NCI-H69 (cell line): ENCODE results near the gene CD9.
"Not testable (repeated sequence)": the region's sequence is repeated elsewhere in the genome, so short reads cannot be mapped to it uniquely, and the experiment has no call there.

Experiments used
- DNase-seq: peaks from one replicate; lab custom pipeline; 2025; lab: John Stamatoyannopoulos, UW

CD9 gene

GRCh38 chr12:6200256-6201212 lies at the start of gene CD9:
CD9 (plus strand) TSS chr12:6200400; CDS start chr12:6200500, 100 bp downstream.
- peak; percentile 72 for DNase-seq

- DNase-seq: no peak
These were observed 45.3 kb upstream of the CD9 start for GRCh38 chr12:6154730-6155459.

GRCh38 chr12:6157482-6157881 lies 42.7 kb upstream of the CD9 start:
- no peak for DNase-seq

GRCh38 chr12:6158255-6158654 lies 41.9 kb upstream of the CD9 start:
- no peak for DNase-seq

GRCh38 chr12:6158749-6159148 lies 41.5 kb upstream of the CD9 start:
- no peak for DNase-seq

- not testable (repeated sequence) for DNase-seq
These were observed 40.8 kb upstream of the CD9 start for GRCh38 chr12:6159166-6160011.

GRCh38 chr12:6160049-6160649 lies 40.1 kb upstream of the CD9 start:
- not testable (repeated sequence) for DNase-seq

- DNase-seq: no peak
These were observed 38.9 kb upstream of the CD9 start for GRCh38 chr12:6161124-6161882.

GRCh38 chr12:6163416-6164060 lies 36.7 kb upstream of the CD9 start:
- DNase-seq: no peak

GRCh38 chr12:6165395-6165794 lies 34.8 kb upstream of the CD9 start:
- DNase-seq: no peak

GRCh38 chr12:6166808-6167207 lies 33.4 kb upstream of the CD9 start:
- no peak for DNase-seq

GRCh38 chr12:6167327-6168280 lies 32.6 kb upstream of the CD9 start:
- no peak for DNase-seq

GRCh38 chr12:6171409-6172015 lies 28.7 kb upstream of the CD9 start:
- no peak for DNase-seq

- DNase-seq: no peak
These were observed 28.1 kb upstream of the CD9 start for GRCh38 chr12:6172086-6172485.

- no peak for DNase-seq
These were observed 27.3 kb upstream of the CD9 start for GRCh38 chr12:6172862-6173261.

GRCh38 chr12:6177642-6178358 lies 22.4 kb upstream of the CD9 start:
- DNase-seq: no peak

- no peak for DNase-seq
These were observed 21.0 kb upstream of the CD9 start for GRCh38 chr12:6178981-6179761.
